Fibroblast of lung (primary cell): ENCODE measurements around the gene BTG1. TPM values are rescaled to one million over a fixed set of nuclear protein-coding genes. Genes with fewer than 3 reads are reported as not detected.

Experiments
- DNase-seq, 2 donors: peaks; one replicate each; pipeline versions ENCODE4 v3.0.0 to v3.0.0-alpha.2; 2010; ENCODE audit warnings: low read depth in 2 of 2
- H2AFZ ChIP-seq: 2 replicates; pipeline ENCODE4 v1.5.1; 2012; ENCODE audit warnings: low read length, control low read depth, inconsistent platforms
- H3K27ac ChIP-seq: 2 replicates; pipeline ENCODE4 v1.5.1; 2011; ENCODE audit warnings: low read length, control low read depth; ENCODE audit not compliant: insufficient read depth
- H3K27me3 ChIP-seq: 2 replicates; pipeline ENCODE4 v1.5.1; 2011; ENCODE audit warnings: mild to moderate bottlenecking, low read length; ENCODE audit not compliant: control insufficient read depth, insufficient read depth
- H3K36me3 ChIP-seq: 2 replicates; pipeline ENCODE4 v1.5.1; 2011; ENCODE audit warnings: low read length; ENCODE audit not compliant: control insufficient read depth, insufficient read depth
- H3K4me1 ChIP-seq: 2 replicates; pipeline ENCODE4 v1.5.1; 2011; ENCODE audit warnings: low read length; ENCODE audit not compliant: control insufficient read depth, insufficient read depth; ENCODE audit errors: extremely low read depth
- H3K4me2 ChIP-seq: 2 replicates; pipeline ENCODE4 v1.5.1; 2011; ENCODE audit warnings: low read length, control low read depth; ENCODE audit not compliant: insufficient read depth; ENCODE audit errors: extremely low read depth
- H3K4me3 ChIP-seq, 4 experiments: fragments of 200-600 bp in 1 of 4; sonication (generic) in 1 of 4; replicated peaks in 1 of 4; 2 replicates each; pipeline ENCODE4 v1.5.1; 2011 to 2016; ENCODE audit warnings: low read length in 4 of 4, low read depth in 3 of 4, mild to moderate bottlenecking in 3 of 4, control low read depth in 2 of 4, inconsistent platforms in 1 of 4, mixed read lengths in 1 of 4; ENCODE audit not compliant: insufficient read depth in 1 of 4; ENCODE audit errors: control extremely low read depth in 1 of 4
- H3K79me2 ChIP-seq: 2 replicates; pipeline ENCODE4 v1.5.1; 2012; ENCODE audit warnings: mild to moderate bottlenecking, low read length, inconsistent platforms; ENCODE audit not compliant: control insufficient read depth, insufficient read depth
- H3K9ac ChIP-seq: 2 replicates; pipeline ENCODE4 v1.5.1; 2011; ENCODE audit warnings: mild to moderate bottlenecking, low read length, control low read depth; ENCODE audit not compliant: insufficient read depth
- H3K9me3 ChIP-seq: 2 replicates; pipeline ENCODE4 v1.5.1; 2012; ENCODE audit warnings: low read depth, low read length; ENCODE audit not compliant: control insufficient read depth, insufficient read depth
- H4K20me1 ChIP-seq: 2 replicates; pipeline ENCODE4 v1.5.1; 2011; ENCODE audit warnings: low read length; ENCODE audit not compliant: control insufficient read depth, insufficient read depth; ENCODE audit errors: extremely low read depth
- EZH2 ChIP-seq: IDR thresholded peaks from 2 replicates; pipeline ENCODE4 v1.5.1; 2012; ENCODE audit warnings: low read length, control low read depth, mild to moderate bottlenecking; ENCODE audit errors: missing control alignments
- polyA plus RNA-seq, 2 donors: library from polyadenylated mRNA; depleted of rRNA in 1 of 2; stranded (reverse) in 1 of 2; unstranded in 1 of 2; fragments of >200 nt; gene quantifications; 2 replicates each; pipeline ENCODE4 v1.2.1, GENCODE V29; 2011 to 2012; ENCODE audit warnings: missing spikeins in 1 of 2
- total RNA-seq: library from RNA; depleted of rRNA; stranded (reverse); fragments of >200 nt; gene quantifications from 2 replicates; pipeline ENCODE4 v1.2.1, GENCODE V29; 2014
- TF ChIP-seq, protein P1 (sequence below), 2 donors: IDR thresholded peaks in 1 of 2; conservative IDR thresholded peaks in 1 of 2; 1 replicate in 1 of 2; 2 replicates in 1 of 2; pipeline ENCODE4 v1.5.1; 2011 to 2012; ENCODE audit warnings: low read length in 2 of 2, control low read depth in 1 of 2, inconsistent platforms in 1 of 2, low read depth in 1 of 2, mild to moderate bottlenecking in 1 of 2

The BTG1 gene
- total and polyA plus RNA-seq, 2 donors (not counting 1 experiment from before 2014, with no cell fraction given), result 18.2 to 23.1 TPM

DNA sequence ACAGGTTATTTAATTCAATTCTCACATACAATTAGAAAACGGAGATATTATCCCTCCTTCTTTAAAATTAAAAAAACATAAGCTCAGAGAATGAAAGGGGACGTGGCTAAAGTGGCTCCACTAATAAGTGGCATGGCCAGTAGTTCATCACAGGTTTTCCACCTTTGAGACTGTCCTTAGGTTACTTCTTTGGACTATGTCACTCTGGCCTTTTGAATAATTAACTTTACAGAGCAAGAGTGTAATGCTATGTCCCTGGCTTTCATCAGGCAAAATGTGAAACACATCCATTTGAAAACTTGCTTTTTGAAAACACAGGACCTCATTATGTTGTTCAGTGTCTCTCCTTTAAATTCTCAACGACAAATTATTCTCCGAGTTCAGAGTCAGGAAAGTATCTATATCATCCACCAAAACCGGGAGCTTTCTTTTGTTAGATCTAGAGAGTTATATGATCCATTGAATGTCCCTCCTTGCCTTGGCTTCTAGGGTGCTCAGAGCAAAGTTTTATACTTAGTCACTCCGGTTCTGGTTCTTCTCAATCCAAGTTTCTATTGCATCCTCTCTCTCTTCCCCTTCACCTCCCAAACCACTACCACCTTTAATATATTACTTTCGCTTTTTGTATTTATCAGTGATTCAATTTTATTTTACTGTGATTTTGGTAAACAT is 43.0 kb upstream of the BTG1 start:
- Histone ChIP-seq H3K27ac (no peak overlapping the region), H4K20me1 (no peaks in the 10 kb centered on the region), H3K36me3 (no peaks in the 10 kb centered on the region), H3K9ac (no peak overlapping the region), H3K9me3 (no peaks in the 10 kb centered on the region), H3K27me3 (no peaks in the 10 kb centered on the region), H3K79me2 (no peaks in the 10 kb centered on the region), H3K4me3 (no peak overlapping the region), H3K4me1 (no peaks in the 10 kb centered on the region), H2AFZ (no peak overlapping the region), H3K4me2 (no peak overlapping the region)
- no peak for TF ChIP-seq EZH2
- TF ChIP-seq, protein P1, sequence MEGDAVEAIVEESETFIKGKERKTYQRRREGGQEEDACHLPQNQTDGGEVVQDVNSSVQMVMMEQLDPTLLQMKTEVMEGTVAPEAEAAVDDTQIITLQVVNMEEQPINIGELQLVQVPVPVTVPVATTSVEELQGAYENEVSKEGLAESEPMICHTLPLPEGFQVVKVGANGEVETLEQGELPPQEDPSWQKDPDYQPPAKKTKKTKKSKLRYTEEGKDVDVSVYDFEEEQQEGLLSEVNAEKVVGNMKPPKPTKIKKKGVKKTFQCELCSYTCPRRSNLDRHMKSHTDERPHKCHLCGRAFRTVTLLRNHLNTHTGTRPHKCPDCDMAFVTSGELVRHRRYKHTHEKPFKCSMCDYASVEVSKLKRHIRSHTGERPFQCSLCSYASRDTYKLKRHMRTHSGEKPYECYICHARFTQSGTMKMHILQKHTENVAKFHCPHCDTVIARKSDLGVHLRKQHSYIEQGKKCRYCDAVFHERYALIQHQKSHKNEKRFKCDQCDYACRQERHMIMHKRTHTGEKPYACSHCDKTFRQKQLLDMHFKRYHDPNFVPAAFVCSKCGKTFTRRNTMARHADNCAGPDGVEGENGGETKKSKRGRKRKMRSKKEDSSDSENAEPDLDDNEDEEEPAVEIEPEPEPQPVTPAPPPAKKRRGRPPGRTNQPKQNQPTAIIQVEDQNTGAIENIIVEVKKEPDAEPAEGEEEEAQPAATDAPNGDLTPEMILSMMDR (conservative IDR thresholded peaks at IDR 0.05 in 1 of 2, IDR thresholded peaks at IDR 0.05 in 1 of 2; ENCODE audit: low read depth in 1 of 2, low read length in 2 of 2), result no peak
- DNase-seq, result no peak

DNA sequence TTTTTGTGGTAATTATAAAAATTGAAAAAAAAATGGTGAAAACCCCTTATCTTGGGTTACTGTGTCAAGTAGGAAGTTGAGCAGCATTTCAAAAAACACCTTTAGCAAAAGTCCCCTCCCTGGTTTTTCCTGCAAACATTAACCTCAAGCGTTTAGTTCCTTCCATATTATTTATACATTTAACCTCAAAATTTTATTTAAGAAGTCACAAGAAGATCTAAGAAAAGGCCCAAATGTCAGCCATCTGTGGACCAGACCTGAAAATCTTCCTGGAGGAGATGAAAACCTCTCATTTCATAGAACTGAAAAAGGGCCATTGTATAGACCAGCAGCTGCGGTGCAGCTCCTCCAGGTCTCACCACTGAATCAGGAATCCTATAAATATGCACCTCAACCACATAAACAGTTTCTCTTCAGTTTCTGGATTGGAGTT is 40.4 kb upstream of the BTG1 start:
- H3K9me3 ChIP-seq, result no peaks in the 10 kb centered on the region
- TF ChIP-seq EZH2, result no peak
- TF ChIP-seq, protein P1 (conservative IDR thresholded peaks at IDR 0.05 in 1 of 2, IDR thresholded peaks at IDR 0.05 in 1 of 2; ENCODE audit: low read depth in 1 of 2, low read length in 2 of 2), result no peak
- H3K27me3 ChIP-seq, result no peaks in the 10 kb centered on the region
- no peak overlapping the region for H3K27ac ChIP-seq
- no peaks in the 10 kb centered on the region for H3K4me1 ChIP-seq
- no peaks in the 10 kb centered on the region for H4K20me1 ChIP-seq
- DNase-seq, result no peak
- no peak overlapping the region for H3K4me2 ChIP-seq
- H3K36me3 ChIP-seq, result no peaks in the 10 kb centered on the region
- H3K79me2 ChIP-seq, result no peaks in the 10 kb centered on the region
- H2AFZ ChIP-seq, result no peak overlapping the region
- H3K4me3 ChIP-seq, result no peak overlapping the region
- no peak overlapping the region for H3K9ac ChIP-seq

DNA sequence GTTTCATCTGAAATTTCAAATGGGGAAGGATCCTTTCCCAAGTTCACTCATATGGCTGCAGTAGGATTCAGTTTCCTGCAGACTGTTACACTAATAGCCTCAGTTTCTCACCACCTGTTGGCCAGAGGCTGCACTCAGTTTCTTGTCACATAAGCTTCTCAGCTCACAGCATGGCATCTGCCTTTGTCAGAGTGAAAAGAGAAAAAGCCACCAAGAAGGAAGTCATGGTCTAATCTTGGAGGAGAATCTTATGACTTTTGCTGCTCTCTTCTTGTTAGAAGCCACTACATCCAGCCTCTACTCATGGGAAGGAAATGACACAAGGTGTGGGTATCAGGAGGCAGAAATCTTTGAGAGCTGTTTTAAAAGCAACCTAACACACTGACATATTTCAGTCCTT is 39.4 kb upstream of the BTG1 start:
- no peaks in the 10 kb centered on the region for H3K9me3 ChIP-seq

More for the DNA sequence above, 39.4 kb upstream of the BTG1 start:
- H3K36me3 ChIP-seq, result no peaks in the 10 kb centered on the region
- H3K27ac ChIP-seq, result no peak overlapping the region
- H3K9ac ChIP-seq, result no peak overlapping the region
- H3K79me2 ChIP-seq, result no peaks in the 10 kb centered on the region
- no peak overlapping the region for H3K4me3 ChIP-seq
- TF ChIP-seq EZH2, result no peak
- TF ChIP-seq, protein P1 (conservative IDR thresholded peaks at IDR 0.05 in 1 of 2, IDR thresholded peaks at IDR 0.05 in 1 of 2; ENCODE audit: low read depth in 1 of 2, low read length in 2 of 2), result no peak
- H3K27me3 ChIP-seq, result no peaks in the 10 kb centered on the region
- H3K4me1 ChIP-seq, result no peaks in the 10 kb centered on the region
- no peak overlapping the region for H3K4me2 ChIP-seq
- no peak overlapping the region for H2AFZ ChIP-seq
- no peaks in the 10 kb centered on the region for H4K20me1 ChIP-seq
- no peak for DNase-seq
